HepG2 (cell line): ENCODE results near the gene AUH. TPM values are rescaled to one million over a fixed set of nuclear protein-coding genes. Genes with fewer than 3 reads are reported as not detected.

ENCODE experiments used
- ARID2 ChIP-seq: sonication (generic); formaldehyde crosslinking; IDR thresholded peaks from 2 replicates; pipeline ENCODE4 v1.8.1; 2022; ENCODE audit warnings: mild to moderate bottlenecking, missing genetic modification reagents, borderline replicate concordance
- FOXO1 ChIP-seq: sonication (generic); formaldehyde crosslinking; IDR thresholded peaks from 2 replicates; pipeline ENCODE4 v1.4.0; 2020; ENCODE audit warnings: missing genetic modification reagents
- GLI4 ChIP-seq: sonication (generic); formaldehyde crosslinking; IDR thresholded peaks from 2 replicates; pipeline ENCODE4 v1.5.1; 2020; ENCODE audit warnings: missing genetic modification reagents, mild to moderate bottlenecking, moderate library complexity, borderline replicate concordance
- HNF4A ChIP-seq: sonication (generic); formaldehyde crosslinking; IDR thresholded peaks from 2 replicates; pipeline ENCODE4 v1.4.0; 2020; ENCODE audit warnings: missing genetic modification reagents
- MATR3 ChIP-seq: sonication (generic); formaldehyde crosslinking; IDR thresholded peaks from 2 replicates; pipeline ENCODE4 v1.4.0; 2020; ENCODE audit warnings: missing genetic modification reagents
- SALL2 ChIP-seq: sonication (generic); formaldehyde crosslinking; IDR thresholded peaks from 2 replicates; pipeline ENCODE4 v1.8.1; 2023; ENCODE audit warnings: mild to moderate bottlenecking, missing genetic modification reagents, inconsistent platforms
- ZFAT ChIP-seq: sonication (generic); formaldehyde crosslinking; conservative IDR thresholded peaks from 2 replicates; pipeline ENCODE4 v1.8.1; 2023; ENCODE audit warnings: missing genetic modification reagents, inconsistent platforms
- ZNF235 ChIP-seq: sonication (generic); formaldehyde crosslinking; IDR thresholded peaks from 2 replicates; pipeline ENCODE4 v1.8.1; 2023; ENCODE audit warnings: mild to moderate bottlenecking, missing genetic modification reagents, borderline replicate concordance
- ZNF354B ChIP-seq: sonication (generic); formaldehyde crosslinking; IDR thresholded peaks from 2 replicates; pipeline ENCODE4 v1.8.0; 2022; ENCODE audit warnings: mild to moderate bottlenecking, missing genetic modification reagents
- ZNF562 ChIP-seq: sonication (generic); formaldehyde crosslinking; IDR thresholded peaks from 2 replicates; pipeline ENCODE4 v1.8.0; 2022; ENCODE audit warnings: missing genetic modification reagents, borderline replicate concordance
- ZNF570 ChIP-seq: sonication (generic); formaldehyde crosslinking; IDR thresholded peaks from 2 replicates; pipeline ENCODE4 v1.4.0; 2020; ENCODE audit warnings: mild to moderate bottlenecking, missing genetic modification reagents, borderline replicate concordance
- polyA plus RNA-seq, 8 experiments: library from polyadenylated mRNA; depleted of rRNA in 3 of 8; stranded (reverse) in 7 of 8; unstranded in 1 of 8; fragments of >200 nt; fragmentation: Illumina TruSeq in 4 of 8; extraction: Trizol in 4 of 8; gene quantifications; 2 replicates each; pipeline versions ENCODE4 v1.2.1 to v1.2.3, GENCODE V29; 2011 to 2016; ENCODE audit warnings: low read depth in 4 of 8, missing spikeins in 1 of 8, mixed read lengths in 1 of 8; ENCODE audit not compliant: insufficient read depth in 1 of 8
- total RNA-seq, 5 experiments: library from RNA; depleted of rRNA; stranded (reverse); fragments of >200 nt; fragmentation: Illumina TruSeq; extraction: Trizol; gene quantifications; 2 replicates each; pipeline ENCODE4 v1.2.3, GENCODE V29; 2016; ENCODE audit warnings: low read depth in 1 of 5
- TF ChIP-seq, protein P1 (sequence below): sonication (generic); formaldehyde crosslinking; IDR thresholded peaks from 2 replicates; pipeline ENCODE4 v1.8.1; 2023; ENCODE audit warnings: mild to moderate bottlenecking, moderate library complexity, missing genetic modification reagents
- TF ChIP-seq, protein P2 (sequence below): sonication (generic); formaldehyde crosslinking; IDR thresholded peaks from 2 replicates; pipeline ENCODE4 v1.5.0; 2020; ENCODE audit warnings: mild to moderate bottlenecking, missing genetic modification reagents, moderate library complexity
- TF ChIP-seq, protein P3 (sequence below): IDR thresholded peaks from 2 replicates; pipeline ENCODE4 v1.6.1; 2016; ENCODE audit warnings: low read depth
- TF ChIP-seq, protein P4 (sequence below): sonication (generic); formaldehyde crosslinking; IDR thresholded peaks from 2 replicates; pipeline ENCODE4 v1.5.0; 2020; ENCODE audit warnings: missing genetic modification reagents
- TF ChIP-seq, protein P5 (sequence below): sonication (generic); formaldehyde crosslinking; IDR thresholded peaks from 2 replicates; pipeline ENCODE4 v1.4.0; 2020; ENCODE audit warnings: missing genetic modification reagents
- TF ChIP-seq, protein P6 (sequence below): sonication (generic); formaldehyde crosslinking; IDR thresholded peaks from 2 replicates; pipeline ENCODE4 v1.4.0; 2020; ENCODE audit warnings: missing genetic modification reagents, borderline replicate concordance

AUH gene
- total and polyA plus RNA-seq, 2 of the 13 experiments (the other 11 are each of a cell fraction or from before 2014, with no cell fraction given) = 25.8 to 31.9 TPM

DNA sequence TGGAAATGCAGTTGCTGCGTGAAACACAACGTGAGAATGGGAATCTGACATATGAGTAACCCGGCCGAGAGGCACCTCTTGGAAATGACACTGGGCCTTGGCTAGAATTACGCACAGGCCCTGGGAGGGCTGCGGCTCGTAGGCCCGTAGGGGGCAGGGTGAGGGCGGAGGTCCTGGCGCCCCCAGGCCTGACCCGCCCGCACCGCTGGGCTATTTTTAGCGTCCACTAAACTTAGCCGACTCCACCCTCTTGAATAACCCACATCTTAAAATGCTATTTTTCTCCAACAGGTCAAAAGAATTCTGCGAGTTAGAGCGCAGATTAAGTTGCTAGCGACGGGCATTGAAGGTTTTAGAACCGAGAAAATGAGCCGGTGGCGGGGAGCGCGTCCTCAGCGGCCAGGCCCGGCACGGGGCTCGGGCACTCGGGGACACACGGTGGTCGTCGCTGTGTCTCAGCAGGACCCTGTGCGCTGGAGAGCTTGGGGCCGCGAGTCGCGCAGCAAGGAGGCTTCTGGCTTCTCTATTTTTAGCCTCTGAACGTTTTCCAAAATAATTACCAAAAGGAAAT, 168.5 kb downstream of the AUH start (continued):
- TF ChIP-seq, protein P1, sequence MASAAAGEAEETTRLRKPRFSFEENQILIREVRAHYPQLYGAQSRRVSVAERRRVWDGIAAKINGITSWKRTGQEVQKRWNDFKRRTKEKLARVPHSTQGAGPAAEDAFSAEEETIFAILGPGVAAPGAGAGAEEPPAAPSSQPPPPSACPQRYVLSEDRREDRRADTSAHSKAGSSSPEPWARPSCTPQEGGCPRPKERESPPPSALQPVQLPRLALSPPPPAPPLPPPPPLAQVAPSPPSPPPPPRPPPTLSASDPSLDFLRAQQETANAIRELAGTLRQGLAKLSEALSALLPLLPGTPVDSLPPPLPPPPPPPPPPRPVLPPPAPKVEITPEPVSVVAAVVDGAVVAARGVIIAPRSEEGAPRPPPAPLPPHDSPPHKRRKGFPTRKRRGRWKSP (CRISPR knock-in tag) = no peak
- TF ChIP-seq, protein P2, sequence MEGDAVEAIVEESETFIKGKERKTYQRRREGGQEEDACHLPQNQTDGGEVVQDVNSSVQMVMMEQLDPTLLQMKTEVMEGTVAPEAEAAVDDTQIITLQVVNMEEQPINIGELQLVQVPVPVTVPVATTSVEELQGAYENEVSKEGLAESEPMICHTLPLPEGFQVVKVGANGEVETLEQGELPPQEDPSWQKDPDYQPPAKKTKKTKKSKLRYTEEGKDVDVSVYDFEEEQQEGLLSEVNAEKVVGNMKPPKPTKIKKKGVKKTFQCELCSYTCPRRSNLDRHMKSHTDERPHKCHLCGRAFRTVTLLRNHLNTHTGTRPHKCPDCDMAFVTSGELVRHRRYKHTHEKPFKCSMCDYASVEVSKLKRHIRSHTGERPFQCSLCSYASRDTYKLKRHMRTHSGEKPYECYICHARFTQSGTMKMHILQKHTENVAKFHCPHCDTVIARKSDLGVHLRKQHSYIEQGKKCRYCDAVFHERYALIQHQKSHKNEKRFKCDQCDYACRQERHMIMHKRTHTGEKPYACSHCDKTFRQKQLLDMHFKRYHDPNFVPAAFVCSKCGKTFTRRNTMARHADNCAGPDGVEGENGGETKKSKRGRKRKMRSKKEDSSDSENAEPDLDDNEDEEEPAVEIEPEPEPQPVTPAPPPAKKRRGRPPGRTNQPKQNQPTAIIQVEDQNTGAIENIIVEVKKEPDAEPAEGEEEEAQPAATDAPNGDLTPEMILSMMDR (CRISPR knock-in tag) = peak; percentile 39; the same call in 1 of the 2 replicates
- TF ChIP-seq ZNF570 (CRISPR knock-in tag) = no peak
- TF ChIP-seq, protein P3, sequence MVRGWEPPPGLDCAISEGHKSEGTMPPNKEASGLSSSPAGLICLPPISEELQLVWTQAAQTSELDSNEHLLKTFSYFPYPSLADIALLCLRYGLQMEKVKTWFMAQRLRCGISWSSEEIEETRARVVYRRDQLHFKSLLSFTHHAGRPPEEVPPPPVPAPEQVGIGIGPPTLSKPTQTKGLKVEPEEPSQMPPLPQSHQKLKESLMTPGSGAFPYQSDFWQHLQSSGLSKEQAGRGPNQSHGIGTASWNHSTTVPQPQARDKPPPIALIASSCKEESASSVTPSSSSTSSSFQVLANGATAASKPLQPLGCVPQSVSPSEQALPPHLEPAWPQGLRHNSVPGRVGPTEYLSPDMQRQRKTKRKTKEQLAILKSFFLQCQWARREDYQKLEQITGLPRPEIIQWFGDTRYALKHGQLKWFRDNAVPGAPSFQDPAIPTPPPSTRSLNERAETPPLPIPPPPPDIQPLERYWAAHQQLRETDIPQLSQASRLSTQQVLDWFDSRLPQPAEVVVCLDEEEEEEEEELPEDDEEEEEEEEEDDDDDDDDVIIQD = peak; percentile 60; the same call in 1 of the 2 replicates
- no peak for TF ChIP-seq ZNF562
- no peak for TF ChIP-seq ARID2 (CRISPR knock-in tag)
- TF ChIP-seq ZNF354B (CRISPR knock-in tag) = no peak
- no peak for TF ChIP-seq MATR3
- TF ChIP-seq, protein P4, sequence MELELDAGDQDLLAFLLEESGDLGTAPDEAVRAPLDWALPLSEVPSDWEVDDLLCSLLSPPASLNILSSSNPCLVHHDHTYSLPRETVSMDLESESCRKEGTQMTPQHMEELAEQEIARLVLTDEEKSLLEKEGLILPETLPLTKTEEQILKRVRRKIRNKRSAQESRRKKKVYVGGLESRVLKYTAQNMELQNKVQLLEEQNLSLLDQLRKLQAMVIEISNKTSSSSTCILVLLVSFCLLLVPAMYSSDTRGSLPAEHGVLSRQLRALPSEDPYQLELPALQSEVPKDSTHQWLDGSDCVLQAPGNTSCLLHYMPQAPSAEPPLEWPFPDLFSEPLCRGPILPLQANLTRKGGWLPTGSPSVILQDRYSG (CRISPR knock-in tag) = no peak
- no peak for TF ChIP-seq GLI4
- peak; percentile 33 for TF ChIP-seq HNF4A (CRISPR knock-in tag)
- TF ChIP-seq SALL2 (CRISPR knock-in tag) = no peak
- TF ChIP-seq, protein P5, sequence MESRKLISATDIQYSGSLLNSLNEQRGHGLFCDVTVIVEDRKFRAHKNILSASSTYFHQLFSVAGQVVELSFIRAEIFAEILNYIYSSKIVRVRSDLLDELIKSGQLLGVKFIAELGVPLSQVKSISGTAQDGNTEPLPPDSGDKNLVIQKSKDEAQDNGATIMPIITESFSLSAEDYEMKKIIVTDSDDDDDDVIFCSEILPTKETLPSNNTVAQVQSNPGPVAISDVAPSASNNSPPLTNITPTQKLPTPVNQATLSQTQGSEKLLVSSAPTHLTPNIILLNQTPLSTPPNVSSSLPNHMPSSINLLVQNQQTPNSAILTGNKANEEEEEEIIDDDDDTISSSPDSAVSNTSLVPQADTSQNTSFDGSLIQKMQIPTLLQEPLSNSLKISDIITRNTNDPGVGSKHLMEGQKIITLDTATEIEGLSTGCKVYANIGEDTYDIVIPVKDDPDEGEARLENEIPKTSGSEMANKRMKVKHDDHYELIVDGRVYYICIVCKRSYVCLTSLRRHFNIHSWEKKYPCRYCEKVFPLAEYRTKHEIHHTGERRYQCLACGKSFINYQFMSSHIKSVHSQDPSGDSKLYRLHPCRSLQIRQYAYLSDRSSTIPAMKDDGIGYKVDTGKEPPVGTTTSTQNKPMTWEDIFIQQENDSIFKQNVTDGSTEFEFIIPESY (CRISPR knock-in tag) = no peak
- TF ChIP-seq, protein P6, sequence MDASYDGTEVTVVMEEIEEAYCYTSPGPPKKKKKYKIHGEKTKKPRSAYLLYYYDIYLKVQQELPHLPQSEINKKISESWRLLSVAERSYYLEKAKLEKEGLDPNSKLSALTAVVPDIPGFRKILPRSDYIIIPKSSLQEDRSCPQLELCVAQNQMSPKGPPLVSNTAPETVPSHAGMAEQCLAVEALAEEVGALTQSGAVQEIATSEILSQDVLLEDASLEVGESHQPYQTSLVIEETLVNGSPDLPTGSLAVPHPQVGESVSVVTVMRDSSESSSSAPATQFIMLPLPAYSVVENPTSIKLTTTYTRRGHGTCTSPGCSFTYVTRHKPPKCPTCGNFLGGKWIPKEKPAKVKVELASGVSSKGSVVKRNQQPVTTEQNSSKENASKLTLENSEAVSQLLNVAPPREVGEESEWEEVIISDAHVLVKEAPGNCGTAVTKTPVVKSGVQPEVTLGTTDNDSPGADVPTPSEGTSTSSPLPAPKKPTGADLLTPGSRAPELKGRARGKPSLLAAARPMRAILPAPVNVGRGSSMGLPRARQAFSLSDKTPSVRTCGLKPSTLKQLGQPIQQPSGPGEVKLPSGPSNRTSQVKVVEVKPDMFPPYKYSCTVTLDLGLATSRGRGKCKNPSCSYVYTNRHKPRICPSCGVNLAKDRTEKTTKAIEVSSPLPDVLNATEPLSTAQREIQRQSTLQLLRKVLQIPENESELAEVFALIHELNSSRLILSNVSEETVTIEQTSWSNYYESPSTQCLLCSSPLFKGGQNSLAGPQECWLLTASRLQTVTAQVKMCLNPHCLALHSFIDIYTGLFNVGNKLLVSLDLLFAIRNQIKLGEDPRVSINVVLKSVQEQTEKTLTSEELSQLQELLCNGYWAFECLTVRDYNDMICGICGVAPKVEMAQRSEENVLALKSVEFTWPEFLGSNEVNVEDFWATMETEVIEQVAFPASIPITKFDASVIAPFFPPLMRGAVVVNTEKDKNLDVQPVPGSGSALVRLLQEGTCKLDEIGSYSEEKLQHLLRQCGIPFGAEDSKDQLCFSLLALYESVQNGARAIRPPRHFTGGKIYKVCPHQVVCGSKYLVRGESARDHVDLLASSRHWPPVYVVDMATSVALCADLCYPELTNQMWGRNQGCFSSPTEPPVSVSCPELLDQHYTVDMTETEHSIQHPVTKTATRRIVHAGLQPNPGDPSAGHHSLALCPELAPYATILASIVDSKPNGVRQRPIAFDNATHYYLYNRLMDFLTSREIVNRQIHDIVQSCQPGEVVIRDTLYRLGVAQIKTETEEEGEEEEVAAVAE (CRISPR knock-in tag) = no peak
- TF ChIP-seq ZNF235 (CRISPR knock-in tag) = 0 out of 2 replicates have a peak, but pooled peaks have one; percentile 6
- TF ChIP-seq ZFAT (CRISPR knock-in tag) = no peak
- peak; percentile 61; the same call in 1 of the 2 replicates for TF ChIP-seq FOXO1 (CRISPR knock-in tag)
